GM19397 (cell line): ENCODE results near the gene PDGFB.

Experiments used
- ATAC-seq: cut with Tn5 transposase; IDR thresholded peaks from one replicate; pipeline ENCODE4 v1.9.1; 2021; ENCODE audit warnings: mild to moderate bottlenecking, moderate library complexity; ENCODE audit not compliant: unreplicated experiment

Gene PDGFB

GRCh38 chr22:39240831-39241793, 3.7 kb downstream of the PDGFB start:
- ATAC-seq: no peak

DNA sequence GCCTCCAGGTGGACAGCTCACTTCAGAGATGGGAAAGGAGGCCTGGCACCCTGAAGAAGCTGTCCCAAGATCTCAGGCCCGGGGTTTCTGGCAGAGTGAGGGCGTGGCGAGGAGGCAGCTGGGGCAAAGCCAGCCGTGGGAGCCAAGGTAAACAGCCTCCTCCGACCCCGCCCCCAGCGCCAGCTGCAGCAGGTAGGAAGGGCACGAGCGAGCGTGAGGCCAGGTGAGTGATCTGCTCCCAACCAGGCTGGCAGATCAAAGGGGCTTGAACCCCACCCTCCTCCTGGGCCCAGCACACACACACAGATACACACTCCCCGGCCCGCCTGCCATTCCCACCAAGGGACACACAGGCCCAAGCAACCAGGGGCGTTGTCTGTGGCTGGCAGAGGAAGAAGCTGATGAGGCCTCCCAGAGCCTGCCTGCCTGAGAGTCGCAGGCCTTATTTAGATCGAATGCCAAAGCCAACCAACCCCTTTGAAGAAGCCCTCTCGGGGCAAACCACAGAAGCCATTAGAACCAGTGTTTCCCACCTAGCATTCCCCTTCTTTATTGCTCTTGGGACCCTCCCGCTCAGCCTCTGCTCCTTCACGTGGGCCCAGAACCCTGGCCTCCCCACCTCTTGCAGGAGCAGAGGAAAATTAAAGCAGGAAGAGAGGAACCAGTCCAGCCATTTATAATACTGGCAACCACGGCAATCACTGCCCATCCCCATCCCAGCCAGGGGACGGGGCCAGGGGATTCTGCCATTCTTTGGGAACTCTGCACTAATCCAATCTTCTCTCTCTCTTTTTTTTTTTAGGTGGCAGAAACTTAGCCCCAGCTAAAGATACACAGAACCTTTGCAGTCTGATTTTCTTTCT, 5.0 kb downstream of the PDGFB start:
- ATAC-seq: no peak

DNA sequence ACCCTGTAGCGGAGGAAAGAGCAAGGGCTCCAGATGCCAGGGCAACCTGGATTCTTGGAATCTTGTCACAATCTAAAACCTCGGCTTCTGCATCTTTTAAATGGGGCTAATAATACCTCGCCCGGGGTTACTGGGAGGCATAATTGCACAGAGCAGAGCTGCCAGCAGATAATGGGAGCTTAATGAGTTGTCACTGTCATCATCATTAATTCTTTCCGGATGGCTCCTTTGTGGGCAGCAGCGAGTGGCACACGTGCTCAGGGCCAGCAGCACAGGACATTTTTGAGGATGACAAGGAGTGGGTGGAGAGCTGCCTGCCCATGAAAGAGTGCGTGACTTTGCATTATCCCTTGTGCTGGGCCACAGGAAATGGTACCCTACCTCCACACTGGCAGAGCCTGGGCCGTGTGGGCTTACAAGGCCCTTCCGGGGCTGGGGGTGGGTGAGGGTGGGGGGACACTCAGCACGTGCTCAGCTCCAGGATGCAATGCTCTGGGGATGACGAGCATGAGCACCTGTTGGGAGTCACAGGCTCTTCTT, 5.7 kb downstream of the PDGFB start:
- ATAC-seq: no peak

GRCh38 chr22:39238561-39238960, 6.2 kb downstream of the PDGFB start:
- no peak for ATAC-seq

GRCh38 chr22:39238101-39238466, 6.7 kb downstream of the PDGFB start:
- no peak for ATAC-seq

- ATAC-seq: no peak
Measured at GRCh38 chr22:39237318-39238100, 7.3 kb downstream of the PDGFB start.

GRCh38 chr22:39236321-39237317, 8.2 kb downstream of the PDGFB start:
- no peak for ATAC-seq

GRCh38 chr22:39234867-39235687, 9.7 kb downstream of the PDGFB start:
- ATAC-seq: no peak

DNA sequence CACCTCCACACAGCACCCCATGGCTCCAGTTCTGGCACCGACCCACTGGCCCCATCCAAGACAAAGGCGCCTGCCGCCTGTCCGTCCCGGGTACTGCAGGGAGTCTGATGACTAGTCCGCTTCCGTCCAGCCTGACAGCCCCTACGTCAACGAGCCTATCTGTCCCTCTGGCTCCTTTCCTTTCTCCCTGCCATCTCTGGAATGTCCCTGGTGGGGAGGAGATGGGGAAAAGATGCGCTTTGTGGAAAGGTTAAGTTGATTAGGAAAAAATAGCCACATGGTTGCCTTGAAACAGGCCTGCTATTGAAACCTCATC, 10.4 kb downstream of the PDGFB start:
- no peak for ATAC-seq

GRCh38 chr22:39233710-39234471, 10.9 kb downstream of the PDGFB start:
- no peak for ATAC-seq

GRCh38 chr22:39232806-39233709, 11.7 kb downstream of the PDGFB start:
- no peak for ATAC-seq

GRCh38 chr22:39232246-39232645, 12.5 kb downstream of the PDGFB start:
- ATAC-seq: no peak

GRCh38 chr22:39231197-39231950, 13.4 kb downstream of the PDGFB start:
- ATAC-seq: no peak

- no peak for ATAC-seq
Measured at GRCh38 chr22:39230261-39231196, 14.3 kb downstream of the PDGFB start.

GRCh38 chr22:39229688-39230260, 15.0 kb downstream of the PDGFB start:
- ATAC-seq: no peak
